ENCODE measurements around the gene NRIP3. TPM values are rescaled to one million over a fixed set of nuclear protein-coding genes. Genes with fewer than 3 reads are reported as not detected.
A peak's percentile ranks its signal among the peaks of the same experiment; 100 is the strongest.

The NRIP3 gene
- total RNA-seq, 4 donors from 2014 or later = 0.42 to 1.8 (median 1.3) TPM; not detected in 1

GRCh38 chr11:9008661-9009060, 4.9 kb upstream of the NRIP3 start:
- TF ChIP-seq POLR2A (IDR thresholded peaks at IDR 0.05) = no peak
- no peak for TF ChIP-seq EP300 (IDR thresholded peaks at IDR 0.05)
- TF ChIP-seq, protein P1, sequence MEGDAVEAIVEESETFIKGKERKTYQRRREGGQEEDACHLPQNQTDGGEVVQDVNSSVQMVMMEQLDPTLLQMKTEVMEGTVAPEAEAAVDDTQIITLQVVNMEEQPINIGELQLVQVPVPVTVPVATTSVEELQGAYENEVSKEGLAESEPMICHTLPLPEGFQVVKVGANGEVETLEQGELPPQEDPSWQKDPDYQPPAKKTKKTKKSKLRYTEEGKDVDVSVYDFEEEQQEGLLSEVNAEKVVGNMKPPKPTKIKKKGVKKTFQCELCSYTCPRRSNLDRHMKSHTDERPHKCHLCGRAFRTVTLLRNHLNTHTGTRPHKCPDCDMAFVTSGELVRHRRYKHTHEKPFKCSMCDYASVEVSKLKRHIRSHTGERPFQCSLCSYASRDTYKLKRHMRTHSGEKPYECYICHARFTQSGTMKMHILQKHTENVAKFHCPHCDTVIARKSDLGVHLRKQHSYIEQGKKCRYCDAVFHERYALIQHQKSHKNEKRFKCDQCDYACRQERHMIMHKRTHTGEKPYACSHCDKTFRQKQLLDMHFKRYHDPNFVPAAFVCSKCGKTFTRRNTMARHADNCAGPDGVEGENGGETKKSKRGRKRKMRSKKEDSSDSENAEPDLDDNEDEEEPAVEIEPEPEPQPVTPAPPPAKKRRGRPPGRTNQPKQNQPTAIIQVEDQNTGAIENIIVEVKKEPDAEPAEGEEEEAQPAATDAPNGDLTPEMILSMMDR (IDR thresholded peaks at IDR 0.05) = no peak
- no peak for DNase-seq (ENCODE audit: low spot score in 2 of 2)
- H3K36me3 ChIP-seq = no peaks in the 10 kb centered on the region
- peaks cover 0 to 10% (median 4%) of the 10 kb centered on the region in 4 donors for H3K4me1 ChIP-seq
- peaks cover 0 to 7% of the 10 kb centered on the region in 2 donors for H3K27me3 ChIP-seq
- no peak overlapping the region for H3K4me3 ChIP-seq
- H3K27ac ChIP-seq = no peak overlapping the region
- 67 to 81% methylated on average over 1 of the region's 1 CpG for WGBS, 2 donors
- peaks cover 0 to 8% (median 0%) of the 10 kb centered on the region in 4 donors for H3K9me3 ChIP-seq

- H3K36me3 ChIP-seq = no peaks in the 10 kb centered on the region
- TF ChIP-seq, protein P1 (IDR thresholded peaks at IDR 0.05) = no peak
- TF ChIP-seq POLR2A (IDR thresholded peaks at IDR 0.05) (no peak), EP300 (IDR thresholded peaks at IDR 0.05) (no peak)
- peaks cover 0 to 13% of the 10 kb centered on the region in 2 donors for H3K27me3 ChIP-seq
- DNase-seq (ENCODE audit: low spot score in 2 of 2) = no peak
- H3K4me3 ChIP-seq = no peak overlapping the region
- no peak overlapping the region for H3K27ac ChIP-seq
- peaks cover 0 to 8% (median 0%) of the 10 kb centered on the region in 4 donors for H3K9me3 ChIP-seq
- peaks cover 0 to 16% (median 10%) of the 10 kb centered on the region in 4 donors for H3K4me1 ChIP-seq
- 59 to 61% methylated on average over 3 of the region's 3 CpGs for WGBS, 2 donors
These were observed 4.3 kb upstream of the NRIP3 start for GRCh38 chr11:9008011-9008550.

DNA sequence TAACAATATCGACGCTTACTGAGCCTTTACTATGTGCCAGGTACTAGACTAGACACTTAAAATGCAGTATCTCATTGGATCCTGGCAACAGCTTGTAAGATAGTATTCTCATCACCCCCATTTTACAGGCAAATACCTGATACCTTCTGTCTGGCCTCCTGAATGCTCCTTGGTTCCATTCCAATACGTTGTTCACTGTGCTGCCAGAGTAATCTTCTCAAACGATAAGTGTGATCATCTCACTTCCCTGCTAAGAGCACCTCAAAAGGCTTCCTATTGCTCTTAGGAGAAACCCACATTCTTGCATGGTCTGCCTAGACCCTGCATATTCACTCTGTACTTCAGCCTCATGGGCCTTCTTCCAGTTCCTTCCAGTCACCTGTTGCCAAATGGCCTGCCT, 1.3 kb upstream of the NRIP3 start:
- H3K4me1 ChIP-seq = peaks cover 0 to 18% (median 13%) of the 10 kb centered on the region in 4 donors
- WGBS, 2 donors = 72 to 74% methylated on average over 4 of the region's 4 CpGs
- DNase-seq (ENCODE audit: low spot score in 2 of 2) = no peak
- no peak overlapping the region for H3K27ac ChIP-seq
- no peaks in the 10 kb centered on the region for H3K36me3 ChIP-seq
- H3K9me3 ChIP-seq = peaks cover 0 to 5% (median 0%) of the 10 kb centered on the region in 4 donors
- peaks cover 0 to 41% of the 10 kb centered on the region in 2 donors for H3K27me3 ChIP-seq
- H3K4me3 ChIP-seq = no peak overlapping the region
- TF ChIP-seq POLR2A (IDR thresholded peaks at IDR 0.05) (no peak), EP300 (IDR thresholded peaks at IDR 0.05) (no peak)
- TF ChIP-seq, protein P1 (IDR thresholded peaks at IDR 0.05) = no peak

- H3K27me3 ChIP-seq = peaks cover 0 to 48% of the 10 kb centered on the region in 2 donors
- TF ChIP-seq, protein P1 (IDR thresholded peaks at IDR 0.05) = no peak
- TF ChIP-seq POLR2A (IDR thresholded peaks at IDR 0.05) = no peak
- TF ChIP-seq EP300 (IDR thresholded peaks at IDR 0.05) = no peak
- peaks cover 0 to 18% (median 13%) of the 10 kb centered on the region in 4 donors for H3K4me1 ChIP-seq
- WGBS, 2 donors = 16 to 22% methylated on average over 9 to 22 of the region's 69 CpGs
- no peak for DNase-seq (ENCODE audit: low spot score in 2 of 2)
- H3K9me3 ChIP-seq = no peaks in the 10 kb centered on the region
- no peaks in the 10 kb centered on the region for H3K36me3 ChIP-seq
- H3K4me3 ChIP-seq = peak overlapping the region; percentile 21 to 55 (median 46)
- no peak overlapping the region for H3K27ac ChIP-seq
These were observed 554 bp upstream of the NRIP3 start for GRCh38 chr11:9004183-9004926.
